Activated CD4-positive, alpha-beta T cell treated with anti-CD3 and anti-CD28 coated beads for 48 hours (primary cell): ENCODE measurements around the gene TEKTIP1.

Source experiments
- DNase-seq: peaks from one replicate; pipeline ENCODE4 v3.0.0-alpha.2; 2020

The TEKTIP1 gene

GRCh38 chr19:3586707-3587346, 47.9 kb downstream of the TEKTIP1 start:
- no peak for DNase-seq

GRCh38 chr19:3589439-3589838, 50.5 kb downstream of the TEKTIP1 start:
- DNase-seq, result no peak

- DNase-seq, result no peak
Observed at GRCh38 chr19:3589949-3590348, 51.0 kb downstream of the TEKTIP1 start.

- no peak for DNase-seq
Observed at GRCh38 chr19:3590991-3591659, 52.2 kb downstream of the TEKTIP1 start.

- no peak for DNase-seq
Observed at GRCh38 chr19:3591876-3592613, 53.1 kb downstream of the TEKTIP1 start.

GRCh38 chr19:3593156-3593555, 54.2 kb downstream of the TEKTIP1 start:
- DNase-seq, result no peak
